SJSA1 (cell line): Measurements from ENCODE around the gene THAP10. TPM values are rescaled to one million over a fixed set of nuclear protein-coding genes. Genes with fewer than 3 reads are reported as not detected.
"Not testable (repeated sequence)": the region's sequence is repeated elsewhere in the genome, so short reads cannot be mapped to it uniquely, and the experiment has no call there.

Experiments
- DNase-seq, 2 experiments: peaks; one replicate each; pipeline ENCODE4 v3.0.0-alpha.2; 2015 to 2020; ENCODE audit warnings: low spot score in 2 of 2, low read depth in 1 of 2
- H3K27ac ChIP-seq: fragments of 250-450 bp; sonication (Bioruptor Pico); 2 replicates; pipeline ENCODE4 v1.5.1; 2020; ENCODE audit warnings: mild to moderate bottlenecking, moderate library complexity
- H3K27me3 ChIP-seq: fragments of 250-450 bp; sonication (Bioruptor Pico); replicated peaks from 2 replicates; pipeline ENCODE4 v1.5.1; 2020; ENCODE audit warnings: mild to moderate bottlenecking, moderate library complexity
- H3K36me3 ChIP-seq: fragments of 250-450 bp; sonication (Bioruptor Pico); 2 replicates; pipeline ENCODE4 v1.5.1; 2020; ENCODE audit warnings: mild to moderate bottlenecking
- H3K4me1 ChIP-seq: fragments of 250-450 bp; sonication (Bioruptor Pico); replicated peaks from 2 replicates; pipeline ENCODE4 v1.6.1; 2021; ENCODE audit warnings: mild to moderate bottlenecking
- H3K4me3 ChIP-seq: fragments of 250-450 bp; sonication (Bioruptor Pico); 2 replicates; pipeline ENCODE4 v1.5.1; 2020; ENCODE audit warnings: mild to moderate bottlenecking
- H3K9me3 ChIP-seq: fragments of 250-450 bp; sonication (Bioruptor Pico); replicated peaks from 2 replicates; pipeline ENCODE4 v1.5.1; 2020; ENCODE audit warnings: mild to moderate bottlenecking
- total RNA-seq: library from RNA; depleted of rRNA; stranded (reverse); fragments of >200 nt; shearing (Covaris generic); gene quantifications from 2 replicates; pipeline ENCODE4 v1.2.3, GENCODE V29; 2014

The THAP10 gene
- total RNA-seq, 1 experiment from 2014 or later, result 3.9 TPM

DNA sequence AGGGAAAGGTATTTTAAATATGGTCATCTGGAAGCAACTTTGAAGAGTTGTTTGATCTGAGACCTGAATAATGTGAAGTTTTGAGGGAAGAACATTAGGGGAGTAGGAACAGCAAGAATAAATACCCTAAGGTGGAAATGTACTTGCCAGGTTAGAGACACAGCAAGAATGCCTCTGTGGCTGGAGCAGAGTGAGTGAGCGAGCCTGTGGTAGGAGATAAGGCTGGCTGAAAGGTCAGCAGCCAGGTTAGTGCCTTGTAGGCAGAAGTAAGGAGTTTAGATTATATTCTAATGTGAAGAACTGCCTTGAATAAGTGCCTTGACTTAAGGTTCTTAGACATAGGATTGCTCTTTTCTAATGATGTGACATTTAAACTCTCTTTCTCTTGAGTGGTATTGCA is 18.7 kb upstream of the THAP10 start:
- Histone ChIP-seq H3K9me3 (peaks cover 13% of the 10 kb centered on the region), H3K36me3 (peaks cover 10% of the 10 kb centered on the region; the same call in 1 of the 2 replicates), H3K27me3 (no peaks in the 10 kb centered on the region), H3K4me3 (no peak overlapping the region), H3K4me1 (no peaks in the 10 kb centered on the region), H3K27ac (no peak overlapping the region)
- no peak for DNase-seq

DNA sequence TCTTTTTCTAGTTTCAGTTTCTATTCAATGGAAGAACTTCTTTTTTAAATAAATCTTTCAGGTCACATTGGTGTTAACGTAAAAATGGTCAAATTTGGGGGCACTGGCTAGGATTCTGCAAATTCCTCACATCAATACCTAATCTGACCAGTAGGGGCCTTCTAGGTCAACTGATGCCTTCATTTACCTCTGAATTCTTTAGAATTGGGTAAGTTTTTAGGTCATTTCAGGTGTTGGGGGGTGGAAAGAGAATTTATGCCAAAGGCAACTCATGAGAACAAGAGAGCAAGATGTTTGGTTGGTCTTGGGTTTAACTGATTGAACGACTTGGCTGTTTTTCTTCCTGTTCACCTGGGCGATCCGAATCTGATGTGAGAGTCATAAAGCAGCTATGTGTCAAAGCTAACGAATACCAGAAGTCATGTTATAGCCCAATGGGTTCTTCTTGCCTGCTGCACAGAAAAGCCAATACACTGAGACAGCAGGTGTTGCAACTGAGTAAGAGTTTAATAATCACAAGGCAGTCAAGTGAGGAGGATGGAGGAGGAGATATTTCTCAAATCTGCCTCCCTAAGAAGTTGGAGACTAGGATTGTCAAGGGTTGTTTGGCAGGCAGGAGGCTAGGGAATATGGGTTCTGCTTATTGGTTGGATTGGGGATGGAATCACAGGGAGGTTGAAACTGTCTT is 15.7 kb upstream of the THAP10 start:
- Histone ChIP-seq H3K36me3 (peaks cover 14% of the 10 kb centered on the region; the same call in 1 of the 2 replicates), H3K4me1 (no peaks in the 10 kb centered on the region), H3K27me3 (no peaks in the 10 kb centered on the region), H3K27ac (no peak overlapping the region), H3K9me3 (peaks cover 13% of the 10 kb centered on the region), H3K4me3 (no peak overlapping the region)
- no peak for DNase-seq

DNA sequence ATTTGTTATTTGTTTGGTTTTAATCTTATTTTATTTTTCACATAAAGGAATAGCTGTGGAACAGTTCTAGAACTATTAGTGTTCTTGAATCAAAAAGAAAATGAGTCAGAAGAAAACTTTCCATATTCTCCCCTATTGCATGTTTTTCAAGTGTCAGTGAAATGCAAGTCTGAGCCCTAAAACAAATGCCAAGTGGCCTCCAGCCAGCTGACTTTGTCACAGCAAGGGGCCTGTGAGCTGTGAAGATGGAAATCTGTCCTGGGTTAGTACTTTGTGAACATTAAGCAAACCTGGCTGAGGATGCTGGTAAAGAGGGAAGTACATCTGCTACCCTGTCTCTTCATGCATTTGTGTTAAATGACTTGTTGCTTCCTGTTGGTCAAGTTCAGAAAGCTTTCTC is 14.6 kb upstream of the THAP10 start:
- peaks cover 10% of the 10 kb centered on the region for H3K4me1 ChIP-seq
- peaks cover 17% of the 10 kb centered on the region; the same call in 1 of the 2 replicates for H3K36me3 ChIP-seq
- H3K27me3 ChIP-seq, result no peaks in the 10 kb centered on the region
- no peak overlapping the region for H3K27ac ChIP-seq
- peaks cover 13% of the 10 kb centered on the region for H3K9me3 ChIP-seq
- no peak overlapping the region for H3K4me3 ChIP-seq
- DNase-seq, result no peak

DNA sequence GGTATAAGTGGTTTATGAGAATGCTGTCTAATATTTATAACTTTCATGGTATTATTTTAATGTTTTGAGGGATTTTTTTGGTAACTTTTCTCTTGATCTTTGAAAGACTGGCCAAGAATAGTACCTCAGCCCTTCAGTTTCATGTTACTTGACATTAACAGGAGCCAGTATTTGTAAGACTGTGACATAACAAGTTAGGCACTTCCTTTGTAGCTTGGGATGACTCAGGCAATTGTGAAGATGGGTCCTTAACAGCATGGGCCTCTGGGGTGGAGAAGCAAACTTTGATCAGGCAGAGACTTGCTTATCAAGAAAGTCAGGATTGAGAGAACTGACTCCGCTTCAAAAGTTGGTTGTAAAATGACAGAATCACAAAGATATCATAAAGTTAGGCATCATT is 9.9 kb upstream of the THAP10 start:
- Histone ChIP-seq H3K27me3 (no peaks in the 10 kb centered on the region), H3K36me3 (peaks cover 7% of the 10 kb centered on the region; the same call in 1 of the 2 replicates), H3K9me3 (peaks cover 2% of the 10 kb centered on the region; the same call in 1 of the 2 replicates), H3K4me3 (no peak overlapping the region), H3K27ac (peak overlapping the region; percentile 70), H3K4me1 (peaks cover 17% of the 10 kb centered on the region)
- peak; percentile 56 to 63 for DNase-seq

DNA sequence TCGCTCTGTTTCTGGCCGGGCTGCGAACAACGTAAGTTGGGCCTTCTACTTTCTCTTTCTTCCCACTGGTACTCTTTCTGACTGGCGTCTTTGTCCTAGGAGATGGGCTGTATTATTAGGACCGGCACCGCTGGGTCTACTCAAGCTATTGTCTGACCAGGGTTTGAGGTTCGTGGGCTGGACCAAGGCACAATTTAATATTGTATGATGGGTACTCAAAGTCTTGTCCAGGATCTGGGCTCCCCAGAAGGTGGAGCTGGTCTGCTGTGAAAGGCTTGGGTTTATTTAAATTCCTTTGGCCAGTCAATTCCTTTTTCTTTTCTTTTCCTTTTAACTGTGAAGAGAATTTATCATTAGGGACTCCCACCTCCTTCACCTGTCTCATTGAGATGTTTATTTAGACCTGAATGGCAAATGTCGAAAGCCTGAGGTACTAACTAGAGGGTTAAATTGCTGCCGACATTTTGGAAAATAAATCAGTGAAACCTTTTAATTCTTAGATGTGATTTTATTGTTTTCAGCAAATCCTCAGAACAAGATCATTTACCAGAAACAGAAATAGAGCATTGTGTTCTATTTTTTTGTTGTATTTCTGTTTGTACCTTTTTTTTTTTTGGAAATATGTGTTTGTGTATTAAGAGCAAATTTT is 803 bp upstream of the THAP10 start:
- no peaks in the 10 kb centered on the region for H3K9me3 ChIP-seq
- H3K27ac ChIP-seq, result peak overlapping the region; percentile 79
- peaks cover 16% of the 10 kb centered on the region for H3K4me1 ChIP-seq
- H3K4me3 ChIP-seq, result peak overlapping the region; percentile 79
- H3K36me3 ChIP-seq, result 0 out of 2 replicates have a peak, but pooled peaks cover 10% of the 10 kb centered on the region
- H3K27me3 ChIP-seq, result no peaks in the 10 kb centered on the region
- no peak for DNase-seq

DNA sequence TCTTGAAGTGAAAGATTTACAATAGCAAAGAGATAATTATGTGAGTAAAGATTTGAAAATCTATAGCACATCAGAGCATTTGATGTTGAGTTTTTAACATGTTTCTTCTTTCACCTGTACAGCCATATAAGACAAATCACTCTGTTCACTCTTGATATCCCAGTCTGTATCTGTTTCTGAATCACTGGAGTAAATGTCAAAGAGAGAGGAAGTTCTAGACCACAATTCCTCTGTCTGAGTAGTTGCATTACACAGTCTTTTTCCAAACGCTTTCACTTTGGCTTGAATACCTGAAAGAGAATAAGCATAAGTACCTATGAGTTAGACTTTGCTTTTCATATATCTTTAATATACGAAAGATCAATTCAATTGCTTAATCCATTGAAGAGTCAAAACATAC is 9.9 kb downstream of the THAP10 start:
- no peaks in the 10 kb centered on the region for H3K36me3 ChIP-seq
- H3K4me3 ChIP-seq, result no peak overlapping the region
- no peaks in the 10 kb centered on the region for H3K9me3 ChIP-seq
- H3K27me3 ChIP-seq, result no peaks in the 10 kb centered on the region
- no peak for DNase-seq
- H3K27ac ChIP-seq, result no peak overlapping the region
- peaks cover 5% of the 10 kb centered on the region for H3K4me1 ChIP-seq

DNA sequence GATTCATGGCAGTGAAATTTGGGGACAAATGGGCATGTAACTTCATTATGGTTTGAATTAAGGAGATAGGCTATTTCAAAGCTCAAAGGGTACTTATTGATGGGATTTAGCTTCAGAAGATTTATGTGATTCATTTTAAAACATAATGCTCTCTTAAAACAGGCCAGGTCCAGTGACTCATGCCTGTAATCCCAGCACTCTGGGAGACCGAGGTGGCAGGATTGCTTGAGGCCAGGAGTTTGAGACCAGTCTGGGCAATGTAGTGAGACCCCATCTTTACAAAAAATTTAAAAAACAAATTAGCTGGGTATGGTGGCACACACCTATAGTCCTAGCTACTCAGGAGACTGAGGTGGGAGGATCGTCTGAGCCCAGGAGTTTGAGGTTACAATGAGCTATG is 11.5 kb downstream of the THAP10 start:
- DNase-seq, result no peak
- Histone ChIP-seq H3K27ac (no peak overlapping the region), H3K9me3 (no peaks in the 10 kb centered on the region), H3K4me1 (peaks cover 5% of the 10 kb centered on the region), H3K27me3 (no peaks in the 10 kb centered on the region), H3K36me3 (no peaks in the 10 kb centered on the region), H3K4me3 (no peak overlapping the region)

DNA sequence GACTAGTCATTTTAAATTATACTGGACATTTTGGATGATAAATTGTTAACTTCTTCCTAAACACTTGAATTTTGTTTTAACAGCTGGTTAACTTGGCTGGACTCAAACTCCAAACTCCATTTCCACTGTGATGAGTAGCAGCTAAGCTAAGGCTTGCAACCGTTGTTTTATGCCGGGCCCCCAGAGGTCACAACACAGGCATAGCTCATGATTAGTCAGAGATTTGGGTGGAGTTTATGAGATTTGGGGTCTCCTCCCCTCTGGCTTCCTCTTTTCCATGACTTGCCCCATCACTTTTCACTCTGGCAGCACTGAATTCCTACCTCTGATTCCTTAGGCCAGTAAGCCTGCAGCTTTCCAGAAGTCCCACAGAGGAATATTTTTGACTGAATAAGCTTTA is 12.8 kb downstream of the THAP10 start:
- Histone ChIP-seq H3K4me1 (peaks cover 10% of the 10 kb centered on the region), H3K27ac (no peak overlapping the region), H3K4me3 (no peak overlapping the region), H3K27me3 (no peaks in the 10 kb centered on the region), H3K9me3 (no peaks in the 10 kb centered on the region), H3K36me3 (no peaks in the 10 kb centered on the region)
- DNase-seq, result no peak

DNA sequence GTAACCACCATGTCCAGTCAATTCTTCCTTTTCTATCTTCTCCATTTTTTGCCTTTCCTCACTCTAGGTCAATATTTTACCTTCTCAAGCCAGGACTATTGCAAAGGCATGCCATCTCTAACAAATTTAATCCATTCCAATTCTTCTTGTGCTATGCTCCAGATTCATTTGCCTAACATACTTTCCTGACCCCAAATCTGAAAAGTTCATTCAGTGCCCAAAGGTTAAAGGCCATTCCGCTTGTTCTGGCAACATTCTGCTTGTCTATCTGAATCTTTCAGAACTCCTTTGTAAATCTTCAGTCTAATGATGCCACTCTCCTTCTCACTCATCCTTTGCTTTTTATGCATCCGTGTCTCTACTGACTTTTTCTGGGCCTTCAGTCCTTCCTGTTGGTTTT is 15.6 kb downstream of the THAP10 start:
- peaks cover 10% of the 10 kb centered on the region for H3K4me1 ChIP-seq
- no peak overlapping the region for H3K27ac ChIP-seq
- no peaks in the 10 kb centered on the region for H3K36me3 ChIP-seq
- H3K27me3 ChIP-seq, result no peaks in the 10 kb centered on the region
- H3K4me3 ChIP-seq, result no peak overlapping the region
- H3K9me3 ChIP-seq, result no peaks in the 10 kb centered on the region
- no peak for DNase-seq

DNA sequence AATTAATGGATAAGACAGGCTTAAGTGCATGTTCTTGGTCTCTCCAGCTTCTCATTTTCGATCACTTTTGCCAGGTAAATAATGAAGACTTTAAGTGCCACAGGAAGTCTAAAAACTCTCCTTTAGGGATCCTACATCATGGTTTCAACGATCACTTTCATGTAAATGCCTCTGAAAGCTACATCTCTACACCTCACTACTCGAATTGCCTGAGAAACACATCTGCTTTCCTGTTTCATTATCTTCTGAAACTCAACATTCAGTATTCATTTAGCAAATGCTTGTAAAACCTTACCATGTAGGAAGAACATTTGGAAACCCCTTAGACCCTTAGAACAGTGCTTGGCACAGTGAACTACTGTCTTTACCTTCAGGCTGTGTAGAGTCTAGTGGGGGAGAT is 16.2 kb downstream of the THAP10 start:
- Histone ChIP-seq H3K27ac (no peak overlapping the region), H3K4me3 (no peak overlapping the region), H3K27me3 (no peaks in the 10 kb centered on the region), H3K9me3 (no peaks in the 10 kb centered on the region), H3K36me3 (no peaks in the 10 kb centered on the region), H3K4me1 (peaks cover 10% of the 10 kb centered on the region)
- no peak for DNase-seq

DNA sequence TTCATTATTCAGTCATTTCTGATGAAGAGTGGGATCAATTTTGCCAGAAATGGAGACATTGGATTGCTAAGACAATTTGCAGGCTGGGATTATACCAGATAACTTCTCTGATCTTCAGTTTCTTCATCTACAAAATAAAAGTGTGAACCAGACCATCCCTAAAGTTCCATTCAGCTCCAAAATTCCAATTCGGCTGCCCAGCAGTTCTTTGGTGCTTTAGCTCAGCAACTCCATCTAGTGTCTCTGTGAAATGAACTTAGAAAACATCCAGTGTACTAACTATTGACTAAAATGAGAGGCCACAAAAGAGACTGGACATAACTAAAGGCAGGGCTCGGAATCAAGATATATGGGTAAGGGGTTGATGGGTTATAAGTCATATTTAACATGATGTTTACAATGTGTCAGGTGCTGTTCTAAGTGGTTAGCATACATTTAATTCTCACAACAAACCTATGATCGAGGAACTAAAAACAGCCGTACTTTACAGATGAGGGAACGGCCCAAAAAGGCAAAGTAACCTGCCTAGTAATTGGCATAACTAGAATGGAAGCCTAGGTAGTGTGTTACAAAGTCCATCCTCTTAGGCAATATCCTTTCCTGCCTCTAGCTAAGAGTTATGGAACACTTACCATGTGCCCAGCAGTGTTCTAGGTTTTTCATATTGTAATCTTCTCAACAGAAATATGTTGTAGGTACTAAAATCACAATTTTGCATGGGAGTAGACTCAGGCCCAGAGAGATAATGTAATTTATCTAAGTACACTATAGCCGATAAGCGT is 17.0 kb downstream of the THAP10 start:
- Histone ChIP-seq H3K4me1 (peaks cover 17% of the 10 kb centered on the region), H3K4me3 (no peak overlapping the region), H3K27ac (no peak overlapping the region), H3K9me3 (no peaks in the 10 kb centered on the region), H3K36me3 (no peaks in the 10 kb centered on the region), H3K27me3 (no peaks in the 10 kb centered on the region)
- peak in 1 of 2 experiments; percentile 37 for DNase-seq

DNA sequence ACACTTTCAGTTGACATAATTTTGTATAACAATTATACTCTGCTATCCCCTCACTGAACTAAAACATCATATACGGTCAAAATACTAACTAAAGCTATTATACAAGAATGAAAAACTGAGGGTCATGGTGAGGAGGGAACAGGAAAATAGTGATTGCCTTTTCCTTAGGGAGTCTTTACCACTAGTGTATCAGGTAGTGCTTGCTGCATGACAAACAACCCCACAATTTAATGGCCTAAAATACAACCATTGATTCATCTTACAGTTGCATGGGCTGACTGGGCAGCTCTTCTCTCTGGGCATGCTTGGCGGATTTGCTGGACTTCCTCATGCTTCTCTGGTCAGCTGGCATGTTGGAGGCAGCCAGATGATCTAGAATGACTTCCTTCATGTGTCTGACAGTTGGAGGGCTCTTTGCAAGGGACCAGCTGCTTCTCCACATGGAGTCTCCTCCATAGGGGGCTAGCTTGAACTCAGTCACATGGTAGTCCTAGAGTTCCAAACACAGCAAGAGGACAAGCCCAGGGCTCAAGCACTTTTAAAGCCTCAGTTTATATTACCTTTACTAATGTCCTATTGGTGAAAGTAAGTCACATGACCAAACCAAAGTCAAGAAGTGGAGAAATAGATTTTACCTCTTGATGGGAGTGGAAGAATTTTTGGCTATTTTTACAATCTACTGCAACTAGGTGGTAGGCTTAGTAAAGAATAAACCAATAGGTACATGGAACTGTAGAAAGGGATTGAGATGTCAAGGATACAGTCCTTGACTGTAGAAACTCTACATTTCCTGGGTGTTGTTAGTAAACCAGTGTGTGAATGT is 18.8 kb downstream of the THAP10 start:
- peaks cover 30% of the 10 kb centered on the region for H3K4me1 ChIP-seq
- H3K4me3 ChIP-seq, result no peak overlapping the region
- no peaks in the 10 kb centered on the region for H3K27me3 ChIP-seq
- H3K36me3 ChIP-seq, result no peaks in the 10 kb centered on the region
- H3K27ac ChIP-seq, result no peak overlapping the region
- no peaks in the 10 kb centered on the region for H3K9me3 ChIP-seq
- DNase-seq, result no peak

DNA sequence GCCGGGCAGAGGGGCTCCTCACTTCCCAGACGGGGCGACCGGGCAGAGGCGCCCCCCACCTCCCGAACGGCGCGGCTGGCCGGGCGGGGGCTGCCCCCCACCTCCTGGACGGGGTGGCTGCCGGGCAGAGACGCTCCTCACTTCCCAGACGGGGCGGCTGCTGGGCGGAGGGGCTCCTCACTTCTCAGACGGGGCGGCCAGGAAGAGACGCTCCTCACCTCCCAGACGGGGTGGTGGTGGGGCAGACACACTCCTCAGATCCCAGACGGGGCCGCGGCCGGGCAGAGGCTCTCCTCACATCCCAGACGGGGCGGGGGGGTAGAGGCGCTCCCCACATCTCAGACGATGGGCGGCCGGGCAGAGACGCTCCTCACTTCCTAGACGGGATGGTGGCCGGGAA is 20.7 kb downstream of the THAP10 start:
- peaks cover 45% of the 10 kb centered on the region for H3K4me1 ChIP-seq
- H3K9me3 ChIP-seq, H3K36me3 ChIP-seq, H3K27me3 ChIP-seq, H3K27ac ChIP-seq, H3K4me3 ChIP-seq: not testable (repeated sequence)
- peak in 1 of 2 experiments; percentile 41 for DNase-seq
